ENCODE data around the gene PABPN1L.

PABPN1L gene

DNA sequence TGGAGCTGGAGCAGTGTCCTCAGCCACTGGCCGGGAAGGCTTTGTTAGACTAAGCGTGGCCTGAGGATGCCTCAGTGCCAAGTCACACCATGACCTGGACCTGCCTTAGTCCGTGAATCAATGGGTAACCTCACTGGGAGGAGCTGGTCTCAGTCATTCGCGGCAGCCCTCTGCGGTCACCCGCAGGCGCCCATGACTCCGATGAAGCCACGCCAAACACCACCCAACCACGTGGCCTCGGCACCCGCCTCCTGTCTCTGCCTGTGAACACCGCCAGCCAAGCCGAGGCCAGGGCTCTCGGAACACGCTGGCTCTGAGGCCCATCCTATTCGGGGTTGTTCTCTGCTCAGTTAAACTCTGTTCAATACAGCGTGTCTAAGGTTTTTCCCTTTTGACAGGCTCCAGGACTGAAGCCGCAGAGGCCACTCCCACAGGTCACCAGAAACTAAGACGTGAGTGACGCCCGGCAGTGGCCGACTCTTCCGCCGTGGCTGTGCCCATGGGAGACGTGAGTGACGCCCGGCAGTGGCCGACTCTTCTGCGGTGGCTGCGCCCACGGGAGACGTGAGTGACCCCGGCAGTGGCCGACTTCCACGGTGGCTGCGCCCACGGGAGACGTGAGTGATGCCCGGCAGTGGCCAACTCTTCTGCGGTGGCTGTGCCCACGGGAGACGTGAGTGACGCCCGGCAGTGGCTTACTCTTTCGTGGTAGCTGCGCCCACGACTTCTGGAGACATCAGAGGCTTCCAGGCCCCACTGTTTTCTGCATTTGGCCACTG, 16.8 kb upstream of the PABPN1L start:
- DNase-seq: no peak

DNA sequence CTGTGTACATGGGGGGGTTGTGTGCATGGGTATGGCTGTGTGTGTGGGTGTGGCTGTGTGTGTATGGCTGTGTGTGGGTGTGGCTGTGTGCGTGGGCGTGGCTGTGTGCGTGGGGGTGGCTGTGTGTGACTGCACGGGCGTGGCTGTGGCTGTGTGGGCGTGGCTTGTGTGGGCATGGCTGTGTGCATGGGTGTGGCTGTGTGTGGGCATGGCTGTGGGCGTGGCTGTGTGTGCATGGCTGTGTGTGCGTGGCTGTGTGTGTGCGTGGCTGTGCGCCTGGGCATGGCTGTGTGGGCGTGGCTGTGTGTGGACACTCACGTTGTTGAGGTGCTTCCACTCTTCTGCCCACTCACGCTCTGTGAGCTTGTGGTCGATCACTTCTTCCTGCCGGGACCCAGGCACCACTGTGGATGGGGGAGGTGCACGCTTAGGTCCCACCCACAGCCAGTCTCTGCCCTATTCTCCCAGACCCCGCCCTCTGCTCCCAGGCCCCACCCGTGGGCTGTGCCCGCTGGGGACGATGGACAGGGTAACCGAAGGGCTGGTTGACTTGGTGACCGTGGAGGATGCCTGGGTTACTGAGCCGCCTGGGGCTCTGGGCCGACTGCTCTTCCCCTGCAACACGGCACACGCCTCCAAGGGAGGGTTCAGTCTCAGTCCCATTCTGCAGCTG, 16.0 kb upstream of the PABPN1L start:
- DNase-seq: no peak

DNA sequence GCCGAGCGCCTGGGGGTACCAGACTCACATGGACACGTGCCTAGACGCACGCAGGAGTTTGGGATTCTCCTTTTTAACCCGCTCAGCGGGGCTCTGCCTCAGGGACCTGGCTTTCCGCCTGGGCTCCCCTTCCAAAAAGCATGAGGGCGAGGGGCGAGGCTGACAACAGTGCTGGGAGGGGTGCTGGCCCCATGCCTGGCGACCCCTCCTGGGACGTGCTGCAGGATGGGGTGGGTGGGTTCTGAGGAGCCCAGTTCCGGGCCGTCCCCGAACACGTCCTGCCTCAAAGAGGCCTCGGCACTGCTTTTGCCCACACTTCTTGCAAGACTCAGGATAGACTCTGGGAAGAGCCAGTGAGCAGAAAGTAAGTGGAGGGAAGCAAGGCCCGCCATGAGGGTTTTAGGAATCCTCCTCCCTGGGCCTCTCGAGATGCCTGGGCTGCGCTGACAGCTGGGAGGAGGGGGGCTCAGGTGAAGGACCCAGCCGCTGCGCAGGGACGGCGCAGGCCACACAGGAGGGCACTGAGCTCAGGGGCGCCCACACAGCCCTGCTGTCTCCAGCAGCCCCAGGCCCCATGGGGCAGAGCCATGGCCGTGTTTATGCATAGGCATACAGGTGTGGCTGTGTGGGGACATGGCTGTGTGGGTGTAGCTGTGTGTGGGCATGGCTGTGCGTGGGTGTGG, 15.4 kb upstream of the PABPN1L start:
- no peak for DNase-seq

DNA sequence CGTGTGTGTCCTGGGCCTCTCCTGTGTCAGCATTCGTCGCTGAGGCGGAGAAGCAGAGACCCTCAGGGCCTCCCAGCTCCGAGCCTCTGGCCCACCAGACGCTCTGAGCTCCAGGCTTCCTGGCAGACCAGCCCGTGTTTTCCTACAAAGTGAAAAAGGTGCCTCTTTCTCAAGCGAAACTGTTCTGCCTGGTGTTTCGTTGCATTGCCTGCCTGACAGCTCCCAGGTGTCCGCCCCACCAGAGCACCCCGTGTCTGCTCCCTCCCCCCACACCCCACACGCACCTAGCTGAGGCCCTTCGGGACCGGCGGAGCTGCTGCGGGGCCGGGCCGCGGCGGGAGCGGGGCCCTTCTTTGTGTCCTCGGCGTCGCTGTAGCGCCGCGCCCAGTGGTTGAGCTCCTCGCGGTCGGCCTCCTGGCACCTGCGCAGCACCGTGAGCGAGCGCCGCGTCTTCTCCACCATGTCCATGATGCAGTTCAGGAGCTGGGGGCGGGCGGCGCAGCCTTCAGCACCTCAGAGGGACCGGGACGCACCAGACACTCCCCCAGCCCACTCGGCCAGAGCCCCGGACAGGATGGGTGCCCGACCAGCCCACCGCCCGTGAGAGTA, 14.7 kb upstream of the PABPN1L start:
- DNase-seq: no peak

DNA sequence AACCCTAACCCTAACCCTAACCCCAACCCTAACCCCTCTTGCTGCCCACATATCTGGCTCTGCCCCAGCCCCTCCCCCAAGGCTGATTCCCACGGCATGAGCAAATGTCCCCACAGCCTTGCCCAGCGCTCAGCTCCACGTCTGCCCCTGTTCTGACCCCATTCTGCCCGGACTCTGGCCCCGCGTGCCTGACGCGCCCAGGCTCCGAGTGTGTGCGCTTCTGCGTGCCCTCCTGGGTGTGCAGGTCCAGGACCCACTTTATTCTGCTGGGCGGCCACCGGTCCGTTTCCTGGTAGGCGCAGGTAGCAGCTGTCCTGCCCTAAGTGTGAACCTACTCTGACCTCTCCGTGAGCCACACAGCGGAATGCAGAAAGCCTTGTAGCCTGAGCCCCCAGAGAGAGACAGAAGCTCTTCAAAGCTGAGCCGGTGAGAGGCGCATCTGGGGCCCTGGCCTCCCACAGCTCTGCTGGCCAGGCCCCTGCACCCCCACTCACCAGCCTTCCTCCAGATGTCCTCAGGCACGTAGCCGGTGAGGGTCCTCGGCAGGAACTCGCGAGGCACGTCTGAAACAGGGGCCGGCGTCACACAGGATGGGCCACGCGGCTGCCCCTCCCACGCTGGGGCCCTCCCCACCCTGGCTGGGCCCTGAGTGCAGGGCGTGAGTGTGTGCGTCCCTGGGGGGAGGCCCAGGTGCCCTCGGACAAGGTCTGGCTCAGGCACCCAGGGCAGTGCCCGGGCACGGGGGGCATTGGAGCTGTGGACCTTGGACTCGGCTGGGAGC, 14.0 kb upstream of the PABPN1L start:
- DNase-seq: no peak

DNA sequence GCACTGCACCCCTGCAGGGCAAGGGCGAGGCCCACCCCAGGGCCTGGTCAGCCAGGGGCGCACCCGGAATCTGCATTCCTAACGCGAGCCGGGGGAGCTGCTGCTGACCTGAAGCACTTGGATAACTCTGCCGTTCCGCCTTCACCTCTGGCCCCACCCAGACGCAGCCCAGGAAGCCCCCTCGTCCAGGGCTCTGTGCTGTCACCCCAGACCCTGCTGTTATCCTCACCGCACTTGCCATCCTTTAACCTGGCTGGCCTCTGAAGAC, 13.3 kb upstream of the PABPN1L start:
- no peak for DNase-seq

DNA sequence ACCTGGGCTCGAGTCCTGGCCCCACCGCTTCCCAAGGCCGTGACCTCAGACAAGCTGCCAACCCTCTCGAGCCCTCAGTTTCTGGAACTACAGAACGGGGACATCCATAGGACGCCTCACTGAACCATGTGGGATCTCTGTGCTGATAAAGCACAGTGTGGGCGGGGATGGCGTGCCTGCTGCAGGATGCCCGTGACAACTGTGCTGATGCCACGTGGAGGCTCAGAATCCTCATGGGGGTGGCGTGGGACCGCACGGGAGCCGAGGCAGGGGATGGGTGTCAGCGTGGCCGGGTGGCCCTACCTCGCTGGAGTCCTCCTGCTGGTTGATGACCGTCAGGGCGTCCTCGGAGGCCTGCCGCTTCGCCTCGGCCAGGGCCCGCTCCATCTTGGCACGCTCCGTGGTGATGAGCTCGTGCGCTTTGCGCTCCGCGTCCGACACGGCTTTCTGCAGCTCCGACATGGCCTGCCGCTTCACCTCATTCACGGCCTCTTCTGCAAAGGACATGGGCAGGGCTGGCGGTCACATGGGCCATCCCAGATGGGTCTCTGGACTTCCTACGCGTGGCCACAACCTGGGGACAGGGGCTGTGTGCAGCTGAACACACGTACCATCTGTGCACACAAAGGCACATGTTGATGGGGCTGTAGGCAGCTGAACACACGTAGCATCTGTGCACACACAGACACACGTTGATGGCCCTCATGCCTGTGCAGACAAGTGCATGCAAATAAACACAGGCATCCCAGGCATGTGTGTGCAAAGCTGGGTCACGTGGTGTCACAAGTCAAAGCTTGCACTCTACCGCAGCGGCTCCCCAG, 12.7 kb upstream of the PABPN1L start:
- no peak for DNase-seq

DNA sequence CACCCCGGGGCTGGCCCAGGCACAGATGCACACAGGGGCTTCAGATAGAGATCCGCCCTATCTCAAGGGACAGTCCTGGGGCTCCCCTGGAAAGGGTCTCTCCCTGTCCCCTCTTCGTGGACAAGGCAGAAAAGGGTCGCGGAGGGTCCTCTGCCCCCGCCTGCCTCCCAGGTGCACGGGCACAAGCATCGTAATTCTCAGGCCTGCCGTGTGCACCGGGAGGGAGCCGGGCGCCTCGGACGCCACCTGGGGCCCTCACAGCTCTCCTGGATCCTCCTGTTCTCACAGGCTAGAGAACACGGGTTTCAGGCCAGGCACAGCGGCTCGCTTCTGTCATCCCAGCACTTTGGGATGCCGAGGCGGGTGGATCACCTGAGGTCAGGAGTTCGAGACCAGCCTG, 11.9 kb upstream of the PABPN1L start:
- DNase-seq: no peak

DNA sequence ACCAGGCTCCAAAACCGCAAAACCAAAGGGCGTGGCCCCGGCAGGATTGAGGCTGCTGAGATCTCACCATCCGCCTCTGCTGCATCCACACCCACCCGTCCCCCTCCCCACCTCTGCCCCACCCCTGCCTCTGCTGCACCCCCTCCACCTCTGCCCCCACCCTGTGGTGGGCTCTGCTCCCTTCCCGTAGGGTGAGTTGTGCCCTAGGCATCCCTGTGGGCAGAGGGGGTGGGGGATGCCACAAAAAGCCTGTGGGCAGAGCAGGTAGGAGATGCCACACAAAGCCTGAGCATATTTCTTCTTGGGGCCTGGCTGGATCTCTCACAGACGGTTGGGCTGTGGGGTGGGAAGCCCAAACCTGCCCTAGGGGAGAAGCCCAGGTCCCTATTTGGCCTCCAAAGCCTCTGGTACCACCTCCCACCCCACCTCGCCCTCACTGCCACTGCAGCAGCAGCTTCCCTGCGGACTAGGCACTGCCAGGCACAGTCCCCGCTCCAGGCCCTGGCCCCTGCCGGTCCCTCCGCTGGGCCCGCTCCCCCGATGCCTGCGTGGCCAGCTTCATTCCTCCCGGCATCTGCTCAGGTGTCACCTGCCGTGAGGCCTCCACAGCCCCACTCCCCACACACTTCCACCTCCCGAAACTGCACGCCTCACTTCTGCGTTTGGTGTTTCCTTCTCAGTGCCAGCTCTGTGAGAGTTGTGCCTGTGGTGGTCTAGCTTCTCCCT, 11.3 kb upstream of the PABPN1L start:
- DNase-seq: no peak

DNA sequence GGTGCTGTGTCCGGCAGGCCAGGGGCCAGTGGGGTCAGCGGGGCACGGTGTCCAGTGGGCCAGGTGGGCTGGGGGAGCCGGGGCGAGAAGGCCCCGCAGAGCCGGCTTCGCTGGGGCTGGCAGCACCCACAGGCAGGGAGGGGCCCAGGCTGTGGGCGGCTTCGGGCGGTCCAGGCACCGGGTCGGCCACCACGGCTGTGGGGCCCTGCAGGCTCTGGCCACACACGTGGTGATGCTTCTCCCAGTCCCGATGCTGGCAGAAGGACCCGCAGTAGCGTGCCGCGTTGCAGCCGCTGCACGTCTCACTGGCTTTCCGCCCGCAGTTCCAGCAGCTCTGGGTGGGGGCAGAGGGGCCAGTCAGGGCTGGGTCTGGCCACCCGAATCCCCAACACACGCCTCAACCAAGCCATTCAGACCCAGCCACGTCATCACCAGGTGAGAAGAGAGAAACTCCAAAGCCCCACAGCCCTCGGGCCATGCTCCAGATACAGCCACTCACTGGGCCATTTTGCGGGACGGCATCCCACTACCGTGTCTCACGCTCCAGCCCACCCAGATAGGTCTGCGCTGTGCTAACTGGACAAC, 10.6 kb upstream of the PABPN1L start:
- DNase-seq: no peak

DNA sequence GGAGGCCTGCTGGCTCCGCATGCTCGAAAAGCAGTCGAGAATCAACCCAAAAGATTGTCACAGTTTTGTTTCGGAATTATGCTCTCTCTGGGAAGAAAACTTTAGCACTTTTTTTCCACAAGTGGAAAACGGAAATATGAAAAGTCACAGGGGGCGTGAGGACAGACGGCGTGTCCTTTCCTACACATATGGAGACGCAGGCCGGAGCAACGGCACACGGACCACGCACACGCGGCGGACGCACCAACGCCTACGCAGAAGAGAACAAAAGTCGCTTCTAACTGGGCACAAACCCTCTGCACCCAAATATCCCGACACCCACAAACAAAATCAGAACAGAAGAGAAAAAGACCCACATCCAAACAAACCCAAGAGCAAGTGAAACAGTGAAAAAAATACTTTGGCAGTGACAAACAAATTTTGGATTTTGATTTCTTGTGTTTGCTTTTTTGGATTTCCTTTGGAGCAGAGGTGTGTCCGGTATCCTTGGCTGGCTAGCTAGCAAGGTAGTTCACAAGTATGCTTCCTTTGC, 9.3 kb upstream of the PABPN1L start:
- no peak for DNase-seq

DNA sequence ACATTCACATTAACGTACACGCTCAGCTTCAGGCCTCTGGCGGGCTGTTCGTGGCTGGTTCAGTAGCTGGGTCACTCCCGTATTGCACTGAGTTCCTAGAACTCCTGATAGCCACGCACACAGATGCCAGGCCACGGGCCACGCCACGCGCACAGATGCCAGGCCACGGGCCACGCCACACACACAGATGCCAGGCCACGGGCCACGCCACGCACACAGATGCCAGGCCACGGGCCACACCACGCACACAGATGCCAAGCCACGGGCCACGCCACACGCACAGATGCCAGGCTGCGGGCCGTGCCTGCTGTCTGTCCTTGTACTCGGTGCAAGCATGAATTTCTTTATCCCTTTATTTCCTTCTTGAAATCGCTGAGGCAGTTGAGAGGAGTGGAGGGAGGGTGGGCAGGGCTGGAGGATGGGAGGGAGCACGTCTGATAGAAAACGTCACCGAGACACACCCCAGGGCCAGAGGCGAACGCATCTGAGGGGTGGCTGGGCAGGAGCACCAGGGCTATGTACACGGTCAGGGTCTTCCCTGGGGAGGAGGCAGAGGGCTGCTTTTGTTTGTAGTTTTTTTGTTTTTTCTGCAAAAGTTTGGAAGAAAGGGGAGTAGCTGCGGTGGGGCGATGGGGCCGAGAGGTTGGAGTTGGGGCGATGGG, 8.6 kb upstream of the PABPN1L start:
- no peak for DNase-seq

DNA sequence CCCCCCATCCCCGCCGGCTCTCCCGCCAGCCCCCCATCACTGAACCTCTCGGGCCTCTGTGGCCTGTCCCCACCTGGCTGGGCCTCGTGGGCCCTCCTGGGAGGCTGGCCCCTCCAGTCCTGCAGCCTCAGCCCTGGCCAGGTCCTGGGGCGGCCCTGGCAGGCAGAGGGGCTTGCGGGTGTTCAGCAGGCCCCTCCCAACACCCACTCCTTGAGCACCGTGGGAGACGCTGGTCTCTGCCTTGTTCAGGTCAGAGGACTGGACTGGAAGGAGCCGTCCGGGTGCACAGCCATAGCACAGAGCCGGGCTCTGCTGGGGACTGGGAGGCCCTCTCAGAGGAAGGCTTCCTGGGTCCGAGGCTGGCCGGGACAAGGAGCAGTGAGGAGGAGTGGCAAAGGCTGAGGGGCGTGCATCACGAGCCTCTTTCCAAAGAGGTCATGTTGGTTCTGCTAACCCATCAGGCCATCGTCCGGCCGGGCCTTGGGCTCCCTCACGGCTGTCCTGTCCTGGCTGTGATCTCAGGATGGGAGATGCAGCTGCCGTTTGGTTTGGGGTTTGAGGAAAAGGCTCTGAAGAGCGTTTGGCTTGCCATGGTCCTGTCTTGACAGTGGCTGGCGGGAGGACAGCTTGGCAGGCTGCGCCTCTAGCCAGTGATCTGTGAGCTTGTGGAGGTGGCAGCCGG, 6.3 kb upstream of the PABPN1L start:
- DNase-seq: no peak

DNA sequence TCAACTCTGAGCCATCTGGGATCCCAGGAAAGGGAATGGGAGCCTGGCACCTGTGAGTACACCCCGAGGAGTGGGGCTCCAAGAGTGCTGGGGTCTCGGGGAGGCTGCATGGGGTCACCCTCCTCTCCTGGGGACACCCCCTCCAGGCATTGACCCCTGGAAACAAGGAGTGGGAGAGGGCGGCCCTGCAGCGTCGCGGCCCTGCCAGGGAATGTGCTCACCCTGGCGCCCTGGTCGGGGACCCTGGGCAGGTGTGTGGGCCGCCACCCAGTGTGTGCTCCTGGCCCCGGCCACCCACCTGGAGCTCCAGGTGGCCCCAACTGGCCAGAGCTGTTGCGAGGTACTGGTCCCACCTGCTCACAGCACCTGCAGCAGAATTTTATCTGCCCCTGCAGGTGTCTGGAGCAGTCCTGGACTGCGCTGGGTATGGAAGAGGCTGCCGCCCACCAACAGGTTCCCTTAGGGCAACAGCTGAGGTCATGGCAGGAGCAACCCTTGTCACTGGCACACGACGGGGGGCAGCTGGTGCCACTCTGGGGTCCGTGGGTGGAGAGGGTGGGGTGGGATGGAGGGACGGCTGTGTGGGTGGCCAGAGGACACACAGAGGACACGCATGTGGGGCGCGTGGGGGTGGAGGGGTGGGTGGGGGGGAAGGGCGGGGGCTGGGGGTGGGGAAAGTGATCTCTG, 5.4 kb upstream of the PABPN1L start:
- DNase-seq: no peak

DNA sequence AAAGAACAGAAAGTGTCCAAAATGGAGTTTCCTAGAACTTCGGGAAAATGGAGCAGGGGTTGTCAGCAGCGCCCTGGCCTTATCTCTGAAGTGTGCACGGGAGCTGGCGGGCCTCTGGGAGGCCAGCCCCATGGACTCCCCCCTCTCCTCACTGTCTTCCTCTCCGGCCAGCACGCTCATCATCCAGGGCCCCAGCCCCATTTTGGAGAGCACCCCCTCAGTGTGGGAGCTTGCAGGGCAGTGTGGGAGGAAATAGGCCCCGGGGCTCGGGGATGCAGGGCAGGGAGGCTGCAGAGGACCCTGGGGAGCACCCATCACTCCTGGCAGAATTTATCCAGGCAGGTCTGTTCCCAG, 4.9 kb upstream of the PABPN1L start:
- DNase-seq: no peak

DNA sequence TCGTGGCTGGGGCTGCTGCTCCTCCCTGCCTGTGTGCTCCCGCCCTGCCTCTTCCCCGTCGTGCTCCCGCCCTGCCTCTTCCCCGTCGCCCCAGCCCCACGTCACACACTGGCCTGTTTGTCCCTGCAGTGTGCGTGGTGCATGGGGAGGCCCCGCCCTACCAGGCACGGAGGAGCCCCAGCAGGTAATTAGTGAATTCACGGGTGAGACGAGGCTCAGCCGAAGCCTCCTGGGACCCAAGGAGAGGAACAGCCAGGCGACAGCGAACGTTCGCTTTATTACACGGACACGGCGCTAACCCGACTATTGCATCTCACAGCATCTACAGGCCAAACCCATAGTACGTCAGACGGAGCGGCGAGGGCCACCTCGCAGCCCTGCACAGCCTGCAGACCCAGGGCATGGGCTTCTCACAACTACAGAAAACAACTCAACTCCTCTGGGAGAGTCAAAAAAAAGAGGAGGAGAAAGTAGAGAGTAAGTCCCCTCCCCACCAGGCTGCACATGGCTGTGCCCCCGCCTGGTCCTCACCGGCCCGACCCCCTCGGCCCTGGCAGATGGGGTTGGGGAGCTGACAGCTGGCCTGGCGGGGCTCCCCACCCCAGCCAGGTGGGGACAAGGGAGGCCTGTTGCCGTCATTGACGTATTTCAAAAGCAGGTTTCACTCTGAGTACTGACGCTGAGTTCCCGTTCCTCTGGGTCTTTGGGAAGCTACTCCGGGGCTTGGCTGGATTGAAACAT, 4.3 kb upstream of the PABPN1L start:
- DNase-seq: no peak

DNA sequence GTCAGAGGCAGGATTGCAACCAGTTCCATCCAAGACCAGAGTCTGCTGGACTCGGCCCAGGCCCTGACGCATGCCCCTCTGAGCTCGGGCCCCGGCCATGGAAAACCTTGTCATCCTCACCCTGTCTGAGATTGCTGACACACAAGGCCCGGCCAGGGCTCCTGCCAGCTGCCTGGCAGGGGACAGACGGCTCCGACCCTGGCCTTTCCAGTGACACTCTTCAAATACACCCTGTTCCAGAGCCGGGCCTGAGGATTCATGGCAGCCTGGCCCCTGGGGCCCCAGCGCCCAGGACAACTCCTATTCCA, 3.2 kb upstream of the PABPN1L start:
- DNase-seq: no peak

DNA sequence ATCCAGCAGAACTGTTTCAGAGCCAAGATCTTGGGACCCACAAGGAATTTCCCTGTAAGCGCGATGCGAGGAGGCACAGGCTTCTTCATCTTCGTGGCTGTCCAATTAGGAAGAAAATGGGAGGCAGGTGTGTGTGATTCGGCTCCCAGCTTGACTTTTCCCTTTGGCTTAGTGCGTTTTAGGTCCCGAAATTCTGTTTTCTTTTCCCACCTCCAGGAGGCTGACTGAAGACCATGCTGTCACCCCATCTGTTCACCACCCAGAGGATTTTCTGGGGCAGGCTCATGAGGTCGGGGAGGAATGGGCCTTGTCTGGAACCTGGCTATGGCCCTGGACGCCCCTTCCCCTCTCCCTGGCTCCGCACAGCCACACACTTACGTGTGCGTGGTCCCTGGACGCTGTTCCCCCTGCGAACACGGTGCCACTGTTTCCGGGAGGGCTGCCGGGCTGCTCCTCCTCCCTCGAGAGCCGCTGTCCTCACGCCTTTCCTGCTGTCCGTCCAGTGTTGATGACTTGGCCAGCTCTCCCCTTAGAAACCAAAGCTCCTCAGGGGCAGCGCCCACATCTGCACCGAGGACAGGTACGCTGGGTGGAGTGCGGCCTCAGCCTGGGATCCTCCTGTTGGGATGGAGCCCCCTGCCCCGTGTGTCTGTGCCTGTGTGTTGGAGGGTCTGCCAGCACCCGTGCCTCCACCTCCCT, 2.7 kb upstream of the PABPN1L start:
- DNase-seq: no peak
